ENCODE measurements around the gene PTPRG. TPM values are rescaled to one million over a fixed set of nuclear protein-coding genes. Genes with fewer than 3 reads are reported as not detected.

PTPRG gene
- total and polyA plus RNA-seq, 10 of the 15 experiments (the other 5 are each of a cell fraction or from before 2014, with no cell fraction given) = 0.29 to 20.7 (median 1.4) TPM

DNA sequence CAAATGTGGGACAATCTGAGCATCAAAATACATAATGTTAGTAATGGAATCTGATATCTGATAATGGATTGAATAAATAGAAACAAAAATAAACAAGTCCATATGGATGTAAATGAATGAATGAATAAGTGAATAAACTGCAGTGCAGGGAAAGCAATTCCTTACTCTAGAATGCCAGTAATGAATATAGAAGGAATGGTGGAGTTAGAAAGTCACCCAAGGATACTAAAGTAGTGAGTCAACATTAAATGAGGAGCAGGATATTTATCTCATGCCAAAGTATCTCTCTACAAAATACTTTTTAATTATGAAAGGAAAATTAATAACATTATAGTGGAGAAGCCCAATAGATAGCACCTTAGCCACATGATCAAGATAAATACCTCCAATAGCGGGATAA lies 511.7 kb downstream of the PTPRG start (continued):
- TF ChIP-seq SIN3A (IDR thresholded peaks at IDR 0.05; ENCODE audit: low read depth, low read length) = no peak
- no peak for TF ChIP-seq FOXM1 (IDR thresholded peaks at IDR 0.05; ENCODE audit: low read depth, low read length)
- TF ChIP-seq, protein P1, sequence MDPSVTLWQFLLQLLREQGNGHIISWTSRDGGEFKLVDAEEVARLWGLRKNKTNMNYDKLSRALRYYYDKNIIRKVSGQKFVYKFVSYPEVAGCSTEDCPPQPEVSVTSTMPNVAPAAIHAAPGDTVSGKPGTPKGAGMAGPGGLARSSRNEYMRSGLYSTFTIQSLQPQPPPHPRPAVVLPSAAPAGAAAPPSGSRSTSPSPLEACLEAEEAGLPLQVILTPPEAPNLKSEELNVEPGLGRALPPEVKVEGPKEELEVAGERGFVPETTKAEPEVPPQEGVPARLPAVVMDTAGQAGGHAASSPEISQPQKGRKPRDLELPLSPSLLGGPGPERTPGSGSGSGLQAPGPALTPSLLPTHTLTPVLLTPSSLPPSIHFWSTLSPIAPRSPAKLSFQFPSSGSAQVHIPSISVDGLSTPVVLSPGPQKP (IDR thresholded peaks at IDR 0.05; ENCODE audit: low read depth, low read length) = no peak
- no peak for TF ChIP-seq WRNIP1 (IDR thresholded peaks at IDR 0.05; ENCODE audit: borderline replicate concordance, low read depth, low read length)
- no peak for TF ChIP-seq BACH1 (IDR thresholded peaks at IDR 0.05; ENCODE audit: borderline replicate concordance)
- no peak for TF ChIP-seq IKZF2 (IDR thresholded peaks at IDR 0.05)
- TF ChIP-seq, protein P2, sequence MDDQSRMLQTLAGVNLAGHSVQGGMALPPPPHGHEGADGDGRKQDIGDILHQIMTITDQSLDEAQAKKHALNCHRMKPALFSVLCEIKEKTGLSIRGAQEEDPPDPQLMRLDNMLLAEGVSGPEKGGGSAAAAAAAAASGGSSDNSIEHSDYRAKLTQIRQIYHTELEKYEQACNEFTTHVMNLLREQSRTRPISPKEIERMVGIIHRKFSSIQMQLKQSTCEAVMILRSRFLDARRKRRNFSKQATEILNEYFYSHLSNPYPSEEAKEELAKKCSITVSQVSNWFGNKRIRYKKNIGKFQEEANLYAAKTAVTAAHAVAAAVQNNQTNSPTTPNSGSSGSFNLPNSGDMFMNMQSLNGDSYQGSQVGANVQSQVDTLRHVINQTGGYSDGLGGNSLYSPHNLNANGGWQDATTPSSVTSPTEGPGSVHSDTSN (IDR thresholded peaks at IDR 0.05; ENCODE audit: insufficient replicate concordance, low read depth, low read length) = no peak
- TF ChIP-seq, protein P3, sequence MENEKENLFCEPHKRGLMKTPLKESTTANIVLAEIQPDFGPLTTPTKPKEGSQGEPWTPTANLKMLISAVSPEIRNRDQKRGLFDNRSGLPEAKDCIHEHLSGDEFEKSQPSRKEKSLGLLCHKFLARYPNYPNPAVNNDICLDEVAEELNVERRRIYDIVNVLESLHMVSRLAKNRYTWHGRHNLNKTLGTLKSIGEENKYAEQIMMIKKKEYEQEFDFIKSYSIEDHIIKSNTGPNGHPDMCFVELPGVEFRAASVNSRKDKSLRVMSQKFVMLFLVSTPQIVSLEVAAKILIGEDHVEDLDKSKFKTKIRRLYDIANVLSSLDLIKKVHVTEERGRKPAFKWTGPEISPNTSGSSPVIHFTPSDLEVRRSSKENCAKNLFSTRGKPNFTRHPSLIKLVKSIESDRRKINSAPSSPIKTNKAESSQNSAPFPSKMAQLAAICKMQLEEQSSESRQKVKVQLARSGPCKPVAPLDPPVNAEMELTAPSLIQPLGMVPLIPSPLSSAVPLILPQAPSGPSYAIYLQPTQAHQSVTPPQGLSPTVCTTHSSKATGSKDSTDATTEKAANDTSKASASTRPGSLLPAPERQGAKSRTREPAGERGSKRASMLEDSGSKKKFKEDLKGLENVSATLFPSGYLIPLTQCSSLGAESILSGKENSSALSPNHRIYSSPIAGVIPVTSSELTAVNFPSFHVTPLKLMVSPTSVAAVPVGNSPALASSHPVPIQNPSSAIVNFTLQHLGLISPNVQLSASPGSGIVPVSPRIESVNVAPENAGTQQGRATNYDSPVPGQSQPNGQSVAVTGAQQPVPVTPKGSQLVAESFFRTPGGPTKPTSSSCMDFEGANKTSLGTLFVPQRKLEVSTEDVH (IDR thresholded peaks at IDR 0.05; ENCODE audit: low read depth, partially characterized antibody) = no peak
